Trophoblast cell (in vitro differentiated cells and primary cell): ENCODE results near the gene PDIA5.

Experiments
- DNase-seq, 2 donors: peaks; one replicate each; pipeline ENCODE4 v3.0.0-alpha.2; 2016
- H2AFZ ChIP-seq: 2 replicates; pipeline ENCODE4 v1.6.1; 2013; ENCODE audit warnings: low read length, moderate library complexity, mild to moderate bottlenecking; ENCODE audit not compliant: insufficient read depth, poor library complexity
- H2AK5ac ChIP-seq: 2 replicates; pipeline ENCODE4 v1.6.1; 2013; ENCODE audit warnings: mild to moderate bottlenecking, low read length
- H2BK120ac ChIP-seq: 2 replicates; pipeline ENCODE4 v1.6.1; 2013; ENCODE audit warnings: low read length, mild to moderate bottlenecking, moderate library complexity; ENCODE audit not compliant: insufficient read depth, poor library complexity
- H2BK12ac ChIP-seq: 2 replicates; pipeline ENCODE4 v1.6.1; 2013; ENCODE audit warnings: mild to moderate bottlenecking, low read length, moderate library complexity
- H2BK5ac ChIP-seq: 2 replicates; pipeline ENCODE4 v1.6.1; 2013; ENCODE audit warnings: low read length, low read depth, moderate library complexity, mild to moderate bottlenecking; ENCODE audit not compliant: poor library complexity
- H3K14ac ChIP-seq: 2 replicates; pipeline ENCODE4 v1.6.1; 2013; ENCODE audit warnings: mild to moderate bottlenecking, low read length
- H3K18ac ChIP-seq: 2 replicates; pipeline ENCODE4 v1.6.1; 2013; ENCODE audit warnings: mild to moderate bottlenecking, low read length
- H3K23ac ChIP-seq: 2 replicates; pipeline ENCODE4 v1.6.1; 2013; ENCODE audit warnings: low read length
- H3K27ac ChIP-seq: 2 replicates; pipeline ENCODE4 v1.5.1; 2013; ENCODE audit warnings: low read depth, mild to moderate bottlenecking, inconsistent platforms, low read length, moderate library complexity
- H3K27me3 ChIP-seq: 2 replicates; pipeline ENCODE4 v1.6.1; 2013; ENCODE audit warnings: inconsistent platforms, mild to moderate bottlenecking, low read length, moderate library complexity; ENCODE audit not compliant: insufficient read depth
- H3K36me3 ChIP-seq, 2 experiments: 1 replicate in 1 of 2; 2 replicates in 1 of 2; pipeline ENCODE4 v1.6.1; 2013; ENCODE audit warnings: low read length in 2 of 2, mild to moderate bottlenecking in 2 of 2, moderate library complexity in 1 of 2; ENCODE audit not compliant: insufficient read depth in 2 of 2, control insufficient read depth in 1 of 2
- H3K4ac ChIP-seq: 2 replicates; pipeline ENCODE4 v1.6.1; 2013; ENCODE audit warnings: low read depth, mild to moderate bottlenecking, low read length, moderate library complexity
- H3K4me1 ChIP-seq, 2 experiments: 1 replicate in 1 of 2; 2 replicates in 1 of 2; pipeline ENCODE4 v1.6.1; 2013; ENCODE audit warnings: low read length in 2 of 2, mild to moderate bottlenecking in 2 of 2, moderate library complexity in 1 of 2; ENCODE audit not compliant: insufficient read depth in 2 of 2, control insufficient read depth in 1 of 2
- H3K4me2 ChIP-seq: 2 replicates; pipeline ENCODE4 v1.6.1; 2013; ENCODE audit warnings: inconsistent platforms, mild to moderate bottlenecking, low read length, moderate library complexity
- H3K4me3 ChIP-seq: 2 replicates; pipeline ENCODE4 v1.5.1; 2013; ENCODE audit warnings: mild to moderate bottlenecking, low read depth, low read length, inconsistent platforms
- H3K79me1 ChIP-seq: one replicate; pipeline ENCODE4 v1.6.1; 2013; ENCODE audit warnings: low read length
- H3K79me2 ChIP-seq: 2 replicates; pipeline ENCODE4 v1.6.1; 2013; ENCODE audit warnings: low read length, mild to moderate bottlenecking; ENCODE audit not compliant: control insufficient read depth, insufficient read depth, poor library complexity
- H3K9ac ChIP-seq: 2 replicates; pipeline ENCODE4 v1.6.1; 2013; ENCODE audit warnings: mild to moderate bottlenecking, low read length
- H3K9me3 ChIP-seq: 2 replicates; pipeline ENCODE4 v1.6.1; 2013; ENCODE audit warnings: low read depth, mild to moderate bottlenecking, control low read depth, inconsistent platforms, low read length; ENCODE audit not compliant: insufficient read depth
- H4K12ac ChIP-seq: 2 replicates; pipeline ENCODE4 v1.6.1; 2013; ENCODE audit warnings: low read depth, mild to moderate bottlenecking, low read length, moderate library complexity
- H4K8ac ChIP-seq: 2 replicates; pipeline ENCODE4 v1.6.1; 2013; ENCODE audit warnings: low read depth, mild to moderate bottlenecking, low read length, moderate library complexity
- H4K91ac ChIP-seq: one replicate; pipeline ENCODE4 v1.6.1; 2013; ENCODE audit warnings: low read depth, mild to moderate bottlenecking, low read length, moderate library complexity
- WGBS: extraction: QIAGEN DNeasy Blood & Tissue Kit; methylation state at CpG from one replicate; pipeline ENCODE4 v1.1.7; 2013; ENCODE audit warnings: missing lambda C conversion rate; ENCODE audit not compliant: insufficient read length, insufficient coverage; ENCODE audit errors: extremely low coverage; 5-methylcytosine and 5-hydroxymethylcytosine counted together

The PDIA5 gene

DNA sequence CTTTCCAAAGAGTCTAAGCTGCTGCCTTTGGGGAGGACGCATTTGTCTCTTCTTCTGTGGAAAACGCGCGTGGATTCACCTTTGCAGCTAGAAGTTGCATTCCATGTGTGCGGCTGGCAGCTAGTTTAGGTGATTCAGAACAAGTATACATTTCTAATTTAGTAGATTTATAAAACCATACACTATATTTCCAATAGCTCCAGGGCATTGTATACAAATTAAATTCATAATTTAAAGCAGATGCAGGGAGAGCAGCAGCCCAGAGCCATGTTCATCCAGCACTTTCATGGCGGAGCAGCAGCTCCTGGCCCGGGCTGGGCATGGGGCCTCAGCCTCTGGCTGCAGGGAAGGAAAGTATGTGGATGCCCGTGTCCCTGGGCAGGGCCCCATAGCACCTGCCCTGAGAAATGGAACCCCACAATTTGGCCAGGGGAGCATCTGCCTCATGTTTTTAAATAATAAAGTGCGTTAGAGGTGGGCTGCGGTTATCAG lies 92.1 kb downstream of the PDIA5 start:
- Histone ChIP-seq H3K23ac (no peak overlapping the region), H4K12ac (no peak overlapping the region), H3K27ac (no peak overlapping the region), H3K27me3 (no peaks in the 10 kb centered on the region), H3K36me3 (peaks cover 71 to 78% of the 10 kb centered on the region in 2 experiments), H3K4me3 (no peak overlapping the region), H4K91ac (no peak overlapping the region), H3K18ac (no peak overlapping the region), H3K79me1 (no peaks in the 10 kb centered on the region), H3K79me2 (no peaks in the 10 kb centered on the region), H3K9ac (no peak overlapping the region), H2BK120ac (no peak overlapping the region), H2AK5ac (no peak overlapping the region), H2BK12ac (no peak overlapping the region), H3K14ac (no peak overlapping the region), H2BK5ac (no peak overlapping the region), H3K4me1 (no peaks in the 10 kb centered on the region), H3K9me3 (no peaks in the 10 kb centered on the region), H4K8ac (no peak overlapping the region), H3K4me2 (no peak overlapping the region), H3K4ac (no peak overlapping the region), H2AFZ (no peak overlapping the region)
- no CpG with 5 or more reads among the region's 10 CpGs for WGBS
- no peak for DNase-seq

DNA sequence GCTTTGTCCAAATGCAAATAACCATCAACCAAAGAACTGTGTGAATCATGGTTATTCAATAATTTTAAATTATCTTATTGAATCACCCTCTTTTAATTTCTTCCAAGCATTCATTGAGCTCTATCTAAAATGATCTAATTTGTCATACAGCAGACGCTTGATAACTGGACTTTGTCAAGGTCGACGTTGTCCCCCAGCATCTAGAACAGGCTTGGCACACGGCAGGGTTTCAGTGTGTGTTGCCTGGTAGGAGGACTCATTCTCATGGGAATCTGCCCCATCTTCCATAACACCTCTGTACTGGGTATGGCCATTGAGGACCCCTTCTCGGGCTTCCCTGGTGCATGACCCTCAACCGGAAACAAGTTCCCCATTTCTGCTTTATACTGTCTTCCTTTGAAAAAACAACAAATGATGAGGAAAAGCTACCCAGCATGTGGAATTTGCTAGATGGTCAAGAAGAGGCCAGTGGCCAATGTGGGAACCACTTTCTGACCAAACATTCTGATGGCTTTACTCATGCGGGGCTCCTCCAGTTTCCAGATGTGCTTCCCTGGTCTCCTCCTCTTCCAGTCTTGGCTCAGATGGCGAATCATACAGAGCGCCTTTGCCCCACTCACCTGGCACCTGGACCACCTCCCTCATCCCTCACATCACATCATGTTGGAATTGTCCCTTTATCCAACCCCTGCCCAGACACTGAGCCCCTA lies 93.3 kb downstream of the PDIA5 start:
- Histone ChIP-seq H4K91ac (no peak overlapping the region), H3K9me3 (no peaks in the 10 kb centered on the region), H3K4ac (no peak overlapping the region), H3K27me3 (no peaks in the 10 kb centered on the region), H3K18ac (no peak overlapping the region), H3K79me2 (no peaks in the 10 kb centered on the region), H2AFZ (no peak overlapping the region), H2AK5ac (no peak overlapping the region), H2BK120ac (no peak overlapping the region), H4K12ac (no peak overlapping the region), H2BK12ac (no peak overlapping the region), H3K36me3 (peaks cover 67 to 74% of the 10 kb centered on the region in 2 experiments), H3K23ac (no peak overlapping the region), H3K27ac (no peak overlapping the region), H3K4me1 (no peaks in the 10 kb centered on the region), H4K8ac (no peak overlapping the region), H3K9ac (no peak overlapping the region), H3K4me2 (no peak overlapping the region), H2BK5ac (no peak overlapping the region), H3K14ac (no peak overlapping the region), H3K79me1 (no peaks in the 10 kb centered on the region), H3K4me3 (no peak overlapping the region)
- DNase-seq = no peak
- no CpG with 5 or more reads among the region's 9 CpGs for WGBS

DNA sequence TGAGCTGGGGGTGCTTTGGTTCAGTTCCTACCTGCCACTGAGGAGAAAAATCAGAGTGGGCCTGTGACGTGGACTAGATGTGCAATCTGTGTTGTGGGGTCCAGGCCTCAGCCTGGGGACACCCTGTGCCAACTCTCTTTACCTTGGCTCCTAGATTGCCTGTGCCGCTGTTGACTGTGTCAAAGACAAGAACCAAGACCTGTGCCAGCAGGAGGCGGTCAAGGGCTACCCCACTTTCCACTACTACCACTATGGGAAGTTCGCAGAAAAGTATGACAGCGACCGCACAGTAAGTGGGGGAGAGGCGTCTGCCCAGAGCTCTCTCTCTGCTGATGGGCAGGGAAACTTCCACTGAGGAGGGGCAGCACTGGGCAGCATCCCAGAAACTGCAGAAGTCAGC lies 94.3 kb downstream of the PDIA5 start:
- Histone ChIP-seq H2BK5ac (no peak overlapping the region), H3K36me3 (peaks cover 60 to 64% of the 10 kb centered on the region in 2 experiments), H3K4me1 (no peaks in the 10 kb centered on the region), H3K23ac (no peak overlapping the region), H2AK5ac (no peak overlapping the region), H3K18ac (no peak overlapping the region), H3K27me3 (no peaks in the 10 kb centered on the region), H4K12ac (no peak overlapping the region), H3K9ac (no peak overlapping the region), H2BK12ac (no peak overlapping the region), H3K4ac (no peak overlapping the region), H3K27ac (no peak overlapping the region), H3K14ac (no peak overlapping the region), H2AFZ (no peak overlapping the region), H3K79me1 (no peaks in the 10 kb centered on the region), H3K4me3 (no peak overlapping the region), H3K4me2 (no peak overlapping the region), H3K9me3 (no peaks in the 10 kb centered on the region), H3K79me2 (no peaks in the 10 kb centered on the region), H4K8ac (no peak overlapping the region), H2BK120ac (no peak overlapping the region), H4K91ac (no peak overlapping the region)
- DNase-seq = no peak
- no CpG with 5 or more reads among the region's 7 CpGs for WGBS

DNA sequence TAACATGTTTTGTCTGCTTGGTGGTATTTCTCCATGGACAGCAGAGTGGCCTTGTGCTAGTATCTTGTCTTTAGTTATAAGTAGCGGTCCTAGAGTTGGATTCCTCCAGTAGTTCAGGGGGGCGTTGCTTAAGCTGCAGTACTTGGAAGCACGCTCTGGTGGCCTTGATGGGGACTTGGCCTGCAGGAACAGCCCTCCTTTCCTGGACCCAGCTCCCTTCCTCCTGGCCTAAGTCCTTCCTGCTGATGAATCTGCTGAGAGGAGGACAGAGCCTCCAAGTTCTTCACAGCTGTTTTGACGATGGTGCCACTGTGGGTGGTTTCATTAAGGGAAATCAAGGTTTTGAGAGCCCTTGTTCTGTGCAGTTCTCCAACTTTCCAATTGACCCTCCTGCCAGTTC lies 96.3 kb downstream of the PDIA5 start:
- no CpG with 5 or more reads among the region's 4 CpGs for WGBS
- Histone ChIP-seq H3K4ac (no peak overlapping the region), H2BK120ac (no peak overlapping the region), H3K23ac (no peak overlapping the region), H2AFZ (no peak overlapping the region), H3K79me2 (no peaks in the 10 kb centered on the region), H3K27ac (no peak overlapping the region), H2AK5ac (no peak overlapping the region), H3K27me3 (no peaks in the 10 kb centered on the region), H2BK12ac (no peak overlapping the region), H3K9ac (no peak overlapping the region), H3K79me1 (no peaks in the 10 kb centered on the region), H3K4me1 (no peaks in the 10 kb centered on the region), H3K18ac (no peak overlapping the region), H2BK5ac (no peak overlapping the region), H3K4me2 (no peak overlapping the region), H4K12ac (no peak overlapping the region), H4K91ac (no peak overlapping the region), H3K36me3 (peaks cover 47 to 48% of the 10 kb centered on the region in 2 experiments), H3K9me3 (no peaks in the 10 kb centered on the region), H3K14ac (no peak overlapping the region), H4K8ac (no peak overlapping the region), H3K4me3 (no peak overlapping the region)
- no peak for DNase-seq
